IPS-NIHi7 (cell line): ENCODE measurements around the gene CNOT9.
A peak's percentile ranks its signal among the peaks of the same experiment; 100 is the strongest.

ENCODE experiments used
- DNase-seq: peaks from one replicate; pipeline ENCODE4 v3.0.0; 2012; ENCODE audit warnings: mixed read lengths; ENCODE audit errors: extremely low spot score

The CNOT9 gene

DNA sequence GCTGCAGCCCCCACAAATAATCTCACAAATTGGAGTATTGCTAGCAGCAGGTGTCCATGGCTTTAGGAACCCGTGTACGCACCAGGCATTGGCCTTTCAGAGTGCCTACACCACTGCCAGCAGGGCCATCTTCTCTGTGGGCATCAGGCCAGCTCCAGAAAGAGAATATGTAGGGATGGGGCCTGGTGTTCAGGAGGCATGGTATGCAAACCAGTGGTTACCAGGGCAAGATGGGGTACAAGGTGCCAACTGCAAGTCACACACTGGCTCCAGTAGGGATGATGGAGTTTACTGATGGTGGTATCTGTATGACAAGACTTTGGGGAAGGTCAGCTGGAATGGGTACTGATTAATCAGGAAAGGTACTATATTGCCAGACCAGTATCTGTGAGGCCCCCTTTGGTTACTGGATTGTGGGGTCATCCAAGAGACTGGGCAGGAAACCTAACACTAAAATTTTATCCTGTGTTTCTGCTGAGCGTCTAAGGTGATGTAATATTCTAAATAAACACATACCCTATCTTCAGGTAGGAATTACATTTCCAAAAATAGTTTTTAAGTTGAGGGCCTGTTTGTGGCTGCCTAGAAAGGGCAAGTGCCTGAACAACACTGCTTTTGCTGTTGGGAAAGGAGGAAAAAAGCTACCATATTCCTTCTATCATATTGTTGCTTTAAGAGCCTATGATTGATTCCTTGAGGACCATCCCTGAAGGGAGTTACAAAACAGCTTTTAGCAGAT lies 9.0 kb downstream of the CNOT9 start:
- DNase-seq = no peak

DNA sequence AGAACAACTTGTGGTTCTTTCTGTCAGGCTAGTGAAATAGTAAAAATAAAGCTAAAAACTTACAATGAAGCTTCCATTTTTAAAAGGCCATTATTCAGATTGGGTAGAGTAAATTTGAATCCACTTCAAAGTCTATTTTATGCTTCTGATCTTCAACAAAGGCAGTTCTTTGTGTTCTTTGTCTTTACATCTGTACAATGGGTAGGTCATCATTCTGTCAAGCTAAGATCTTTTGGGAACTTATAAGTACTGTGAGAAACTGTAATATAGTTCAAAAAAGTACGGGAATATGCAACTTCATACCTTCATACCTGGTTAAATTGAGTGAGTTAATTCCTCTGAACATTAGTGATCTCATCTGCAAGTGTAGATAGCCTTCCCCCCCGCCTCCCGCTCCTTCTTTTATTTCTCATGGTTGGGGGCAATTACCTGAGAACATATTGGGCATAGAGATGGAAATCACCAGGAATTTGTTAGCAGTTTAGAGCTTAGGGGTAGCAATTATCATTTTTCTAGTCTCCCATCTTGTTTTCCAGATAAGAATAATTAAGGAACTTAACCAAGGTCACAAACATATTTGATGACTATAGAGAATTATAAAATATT lies 9.7 kb downstream of the CNOT9 start:
- DNase-seq = no peak

DNA sequence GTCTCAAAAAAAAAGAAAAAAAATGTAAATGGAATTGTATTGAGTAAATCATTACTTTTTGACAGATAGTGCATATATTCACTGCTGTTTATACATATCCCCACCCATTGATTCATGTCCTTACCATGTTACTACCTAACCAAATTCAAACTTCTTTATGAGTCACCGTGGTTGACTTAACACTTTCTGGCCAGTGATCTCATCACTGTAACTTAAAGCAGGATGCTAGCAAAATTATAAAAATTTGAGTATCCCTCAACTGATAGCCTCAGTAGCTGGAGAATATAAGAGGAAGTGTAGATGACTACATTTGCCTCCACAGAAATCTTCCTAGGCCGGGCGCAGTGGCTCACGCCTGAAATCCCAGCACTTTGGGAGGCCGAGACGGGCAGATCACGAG lies 13.4 kb downstream of the CNOT9 start:
- no peak for DNase-seq

DNA sequence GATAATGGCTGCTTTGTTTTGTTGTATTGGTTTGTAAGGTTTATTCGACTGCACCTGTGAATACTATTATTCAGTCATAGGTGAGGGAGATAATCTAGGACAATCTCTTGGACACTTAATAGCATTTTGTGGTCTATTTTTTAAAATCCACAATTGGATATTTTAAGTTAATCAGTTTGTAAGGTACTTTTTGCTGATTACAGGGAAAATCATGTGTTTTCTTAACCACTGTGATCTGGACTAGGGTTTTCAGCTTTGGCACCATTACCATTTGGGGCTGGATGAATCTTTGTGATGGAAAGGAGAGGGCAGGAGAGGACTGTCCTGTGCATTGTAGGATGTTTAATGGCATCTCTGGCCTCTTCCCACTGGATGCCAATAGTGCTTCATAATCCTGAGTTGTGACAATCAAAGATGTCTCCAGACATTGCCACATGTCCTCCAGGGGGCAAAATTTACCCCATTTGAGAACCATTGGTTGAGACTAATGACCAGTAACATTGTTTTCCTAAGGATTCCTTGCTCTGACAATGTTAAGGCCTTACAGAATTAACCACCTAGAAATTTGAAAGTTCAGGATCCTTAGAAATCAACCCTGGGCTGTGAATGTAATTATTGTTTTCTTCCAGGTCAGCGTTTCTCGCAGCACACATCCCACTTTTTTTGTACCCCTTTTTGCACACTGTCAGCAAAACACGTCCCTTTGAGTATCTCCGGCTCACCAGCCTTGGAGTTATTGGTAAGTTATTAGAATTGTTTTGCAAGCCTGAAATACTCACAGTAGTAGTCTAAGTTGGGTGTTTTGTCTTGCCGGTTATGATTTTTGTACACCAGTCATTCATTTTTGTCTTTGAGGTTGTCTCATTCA lies 15.6 kb downstream of the CNOT9 start:
- DNase-seq = no peak

DNA sequence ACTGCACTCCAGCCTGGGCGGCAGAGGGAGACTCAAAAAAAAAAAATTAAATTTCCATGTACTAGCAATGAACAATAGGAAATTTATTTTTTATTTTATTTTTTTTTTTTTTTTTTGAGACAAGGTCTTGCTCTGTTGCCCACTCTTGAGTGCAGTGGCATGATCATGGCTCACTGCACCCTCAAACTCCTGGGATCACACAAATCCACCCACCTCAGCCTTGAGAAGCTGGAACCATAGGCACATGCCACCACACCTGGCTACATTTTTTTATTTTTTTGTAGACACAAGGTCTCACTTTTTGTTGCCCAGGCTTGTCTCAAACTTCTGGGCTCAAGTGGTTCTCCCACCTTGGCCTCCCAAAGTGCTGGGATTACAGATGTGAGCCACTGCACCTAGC lies 16.9 kb downstream of the CNOT9 start:
- DNase-seq = no peak

DNA sequence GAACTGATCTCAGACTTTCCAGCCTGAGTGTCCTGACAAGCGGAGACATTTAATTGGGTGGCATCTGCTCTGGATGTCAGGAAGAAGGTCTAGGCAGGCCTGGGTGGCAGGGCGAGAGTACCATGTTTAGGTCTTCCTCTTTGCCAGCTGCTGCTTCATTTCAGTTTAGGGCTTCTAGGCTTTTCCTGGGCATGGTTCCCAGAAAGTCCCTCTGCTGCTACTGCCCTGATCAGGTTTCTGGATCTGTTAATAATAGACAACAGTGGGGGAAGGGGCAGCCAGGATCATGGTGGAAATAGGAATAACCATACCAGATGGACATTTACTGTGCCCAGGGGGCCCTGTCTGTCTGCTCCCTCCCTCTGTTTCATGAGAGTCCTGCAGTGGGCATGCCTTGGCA lies 36.8 kb downstream of the CNOT9 start:
- DNase-seq = no peak

DNA sequence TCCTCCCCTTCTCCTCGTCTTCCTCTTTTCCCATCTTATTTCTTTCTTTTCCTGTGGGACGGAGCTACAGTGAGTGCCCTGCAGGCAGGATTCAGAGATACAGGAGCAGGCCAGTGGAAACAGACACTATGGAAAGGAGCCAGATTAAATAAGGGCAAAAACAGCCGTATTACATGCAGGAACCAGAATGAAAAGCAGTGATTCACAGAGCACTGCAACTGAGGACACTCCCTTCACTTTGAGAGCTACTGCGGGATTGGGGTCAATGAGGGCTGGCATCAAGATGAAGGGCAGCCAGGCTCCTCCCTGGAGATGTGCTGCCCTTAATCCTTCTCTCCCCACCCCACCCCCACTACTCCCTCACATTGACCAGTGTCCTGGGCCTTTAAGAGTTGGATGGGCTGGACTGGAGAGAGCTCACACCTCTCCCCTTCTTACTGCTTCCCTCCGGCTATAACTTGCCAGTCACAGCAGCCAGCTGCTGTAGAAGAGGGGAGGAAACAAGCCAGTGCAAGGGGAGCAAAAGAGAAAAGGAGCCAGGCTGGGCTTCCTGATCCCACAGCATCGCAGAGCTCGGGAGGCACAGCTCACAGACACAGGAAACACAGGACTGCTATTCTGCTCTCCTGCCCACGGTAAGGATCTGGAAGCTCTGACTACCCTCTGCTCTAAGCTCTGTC lies 38.9 kb downstream of the CNOT9 start, which contains the start of gene PLCD4:
TSS of gene PLCD4 (plus strand) at position 464 of the 680 bp plus-strand sequence. CDS start 7,841 bp downstream, outside the sequence.
- DNase-seq = peak; percentile 27

DNA sequence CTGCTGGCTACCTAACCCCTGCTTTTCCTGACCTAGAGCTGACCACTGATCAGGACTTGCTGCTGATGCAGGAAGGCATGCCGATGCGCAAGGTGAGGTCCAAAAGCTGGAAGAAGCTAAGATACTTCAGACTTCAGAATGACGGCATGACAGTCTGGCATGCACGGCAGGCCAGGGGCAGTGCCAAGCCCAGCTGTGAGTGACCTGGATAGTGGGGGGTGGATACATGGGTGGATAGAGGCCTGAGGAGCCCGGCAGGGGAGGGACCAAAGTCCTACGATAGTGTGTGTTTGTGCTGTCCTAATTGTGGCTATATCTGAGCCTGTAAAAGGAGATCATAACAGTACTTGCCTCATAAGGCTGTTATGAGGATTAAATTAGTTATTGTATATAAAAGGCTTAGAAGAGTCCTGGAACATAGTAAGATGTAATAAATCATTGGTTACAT lies 47.3 kb downstream of the CNOT9 start:
- DNase-seq = no peak

DNA sequence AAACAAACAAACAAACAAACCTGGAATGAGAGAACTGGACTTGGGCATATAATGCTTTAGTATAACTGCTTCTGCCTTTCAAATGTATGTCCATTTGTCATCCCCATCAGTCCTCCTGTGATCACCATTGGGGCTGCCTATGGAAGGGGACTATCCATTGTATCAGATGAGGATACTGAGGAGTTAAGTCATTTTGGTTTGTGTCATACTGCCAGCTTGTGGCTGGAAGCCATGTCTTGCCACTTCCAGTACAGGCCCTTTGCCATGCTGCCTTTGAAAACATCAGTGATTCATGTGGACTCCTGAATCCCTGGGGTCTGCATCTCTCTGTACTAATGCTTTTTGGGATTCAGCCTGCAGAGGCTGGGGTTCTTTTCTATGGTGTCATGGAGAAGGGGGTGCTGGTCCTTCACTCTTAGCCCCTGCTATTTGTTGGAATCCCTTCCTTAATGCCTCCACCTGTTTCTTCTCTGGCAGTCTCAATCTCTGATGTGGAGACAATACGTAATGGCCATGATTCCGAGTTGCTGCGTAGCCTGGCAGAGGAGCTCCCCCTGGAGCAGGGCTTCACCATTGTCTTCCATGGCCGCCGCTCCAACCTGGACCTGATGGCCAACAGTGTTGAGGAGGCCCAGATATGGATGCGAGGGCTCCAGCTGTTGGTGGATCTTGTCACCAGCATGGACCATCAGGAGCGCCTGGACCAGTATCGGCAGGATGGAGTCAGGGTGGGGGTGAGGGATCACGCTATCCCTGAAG lies 49.6 kb downstream of the CNOT9 start:
- no peak for DNase-seq

DNA sequence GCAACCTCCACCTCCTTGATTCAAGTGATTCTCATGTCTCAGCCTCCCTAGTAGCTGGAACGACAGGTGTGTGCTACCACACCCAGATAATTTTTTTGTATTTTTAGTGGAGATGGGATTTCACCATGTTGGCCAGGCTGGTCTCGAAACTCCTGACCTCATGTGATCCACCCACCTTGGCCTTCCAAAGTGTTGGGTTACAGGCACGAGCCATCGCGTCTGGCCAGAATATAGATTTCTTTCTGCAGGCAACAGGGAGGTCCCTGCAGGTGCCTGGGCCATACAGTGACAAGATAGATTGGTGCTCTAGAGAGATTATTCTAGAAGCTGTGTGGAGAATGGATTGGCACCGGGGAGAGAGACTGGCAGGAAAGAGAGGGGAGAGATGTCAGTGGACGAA lies 52.4 kb downstream of the CNOT9 start:
- no peak for DNase-seq

DNA sequence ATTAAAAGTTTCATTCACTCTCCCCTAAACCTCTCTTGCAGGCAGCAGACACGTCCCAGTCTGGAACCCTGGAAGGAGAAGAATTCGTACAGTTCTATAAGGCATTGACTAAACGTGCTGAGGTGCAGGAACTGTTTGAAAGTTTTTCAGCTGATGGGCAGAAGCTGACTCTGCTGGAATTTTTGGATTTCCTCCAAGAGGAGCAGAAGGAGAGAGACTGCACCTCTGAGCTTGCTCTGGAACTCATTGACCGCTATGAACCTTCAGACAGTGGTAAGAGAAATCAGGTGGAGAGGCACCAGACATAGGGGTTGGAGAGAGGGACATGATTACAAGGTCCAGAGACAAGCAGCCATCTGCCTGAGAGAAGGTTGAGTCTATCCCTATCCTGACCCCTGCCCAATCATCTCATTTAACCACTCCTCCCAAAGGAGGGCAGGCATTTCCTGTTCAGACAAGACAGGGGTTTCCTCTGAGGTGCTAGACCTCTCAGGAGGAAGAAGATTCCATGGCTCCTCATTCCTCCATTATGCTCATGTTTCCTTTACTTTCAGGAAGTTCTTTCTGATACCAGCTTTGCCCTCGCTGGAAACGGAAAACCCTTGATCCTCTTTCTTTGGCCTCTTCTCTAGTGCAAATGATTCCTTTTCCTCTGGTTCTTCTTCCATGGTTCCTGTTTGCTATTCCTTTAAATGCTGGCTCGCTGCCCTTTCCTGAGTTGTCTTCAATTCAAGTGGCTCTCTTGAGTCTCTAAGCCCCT lies 54.1 kb downstream of the CNOT9 start:
- no peak for DNase-seq

DNA sequence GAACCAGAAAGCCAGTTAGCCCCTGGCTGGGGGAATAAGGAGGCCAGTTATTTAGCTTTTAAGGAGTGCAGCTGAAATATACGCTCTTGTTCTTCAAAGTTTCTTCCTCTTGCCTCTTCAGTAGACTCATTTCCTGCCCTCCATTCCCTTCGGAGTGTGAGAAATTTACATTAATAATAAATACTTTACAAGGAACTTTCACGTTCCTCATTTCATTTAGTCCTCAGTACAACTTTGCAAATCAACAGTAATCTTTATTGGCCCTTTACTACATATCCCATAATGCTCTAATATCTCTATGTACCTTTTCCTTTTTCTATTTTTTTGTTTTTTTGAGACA lies 54.7 kb downstream of the CNOT9 start:
- no peak for DNase-seq

DNA sequence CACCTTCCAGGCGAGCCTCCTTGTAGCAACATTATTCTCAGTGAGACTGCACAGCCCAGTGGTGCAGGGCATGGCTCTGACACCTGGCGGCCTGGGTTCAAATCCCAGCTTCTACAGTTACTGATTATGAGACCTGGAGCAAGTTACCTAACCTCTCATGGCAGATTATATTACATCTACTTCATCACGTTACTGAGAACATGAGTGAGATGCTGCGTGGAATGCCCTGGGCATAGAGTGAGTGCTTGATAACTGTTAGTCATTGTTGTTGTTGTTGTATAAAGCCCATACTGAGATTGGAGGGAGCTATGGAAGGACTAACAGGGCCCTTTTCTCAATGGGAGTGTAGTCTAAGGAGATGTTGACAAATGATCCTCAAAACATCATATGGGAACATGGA lies 57.7 kb downstream of the CNOT9 start:
- DNase-seq = no peak

DNA sequence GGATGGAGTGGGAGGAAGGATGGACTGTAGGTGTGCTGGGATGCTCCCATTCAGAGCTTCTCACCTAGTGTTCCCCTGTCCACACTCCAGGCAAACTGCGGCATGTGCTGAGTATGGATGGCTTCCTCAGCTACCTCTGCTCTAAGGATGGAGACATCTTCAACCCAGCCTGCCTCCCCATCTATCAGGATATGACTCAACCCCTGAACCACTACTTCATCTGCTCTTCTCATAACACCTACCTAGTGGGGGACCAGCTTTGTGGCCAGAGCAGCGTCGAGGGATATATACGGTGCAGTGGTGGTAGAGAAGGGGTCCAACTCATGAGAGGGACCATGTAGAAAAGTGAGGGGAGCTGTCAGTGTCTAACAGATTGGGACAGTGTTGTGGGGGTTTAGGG lies 59.3 kb downstream of the CNOT9 start:
- DNase-seq = no peak

DNA sequence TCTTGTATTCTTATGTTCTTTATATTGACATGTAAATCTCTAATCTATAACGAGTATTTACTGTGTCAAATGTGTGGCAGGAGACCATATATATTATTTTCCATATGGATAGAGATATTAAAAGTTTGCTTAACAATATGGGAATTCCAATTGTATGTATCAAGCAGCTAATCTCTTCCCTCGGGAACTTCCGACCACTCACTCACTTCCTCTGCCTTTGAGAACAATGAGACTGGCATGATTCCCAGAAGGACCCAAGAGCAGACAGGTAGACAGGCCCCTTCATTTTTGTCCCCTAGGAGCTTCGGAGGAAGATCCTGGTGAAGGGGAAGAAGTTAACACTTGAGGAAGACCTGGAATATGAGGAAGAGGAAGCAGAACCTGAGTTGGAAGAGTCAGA lies 63.2 kb downstream of the CNOT9 start:
- DNase-seq = no peak

DNA sequence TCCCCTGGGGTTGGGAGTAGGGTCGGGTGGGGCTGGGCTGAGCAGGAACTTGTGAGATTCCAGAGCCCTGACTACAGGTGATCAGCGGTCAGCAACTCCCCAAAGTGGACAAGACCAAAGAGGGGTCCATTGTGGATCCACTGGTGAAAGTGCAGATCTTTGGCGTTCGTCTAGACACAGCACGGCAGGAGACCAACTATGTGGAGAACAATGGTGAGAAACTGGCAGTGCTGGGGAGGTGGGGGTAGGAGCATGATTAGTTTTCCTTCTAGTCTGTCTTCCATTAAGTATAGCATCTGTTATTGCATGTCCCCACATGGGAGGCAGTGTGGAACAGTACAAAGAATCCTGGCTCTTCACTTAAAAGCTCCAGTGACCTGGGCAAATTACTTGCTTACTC lies 67.1 kb downstream of the CNOT9 start:
- no peak for DNase-seq

DNA sequence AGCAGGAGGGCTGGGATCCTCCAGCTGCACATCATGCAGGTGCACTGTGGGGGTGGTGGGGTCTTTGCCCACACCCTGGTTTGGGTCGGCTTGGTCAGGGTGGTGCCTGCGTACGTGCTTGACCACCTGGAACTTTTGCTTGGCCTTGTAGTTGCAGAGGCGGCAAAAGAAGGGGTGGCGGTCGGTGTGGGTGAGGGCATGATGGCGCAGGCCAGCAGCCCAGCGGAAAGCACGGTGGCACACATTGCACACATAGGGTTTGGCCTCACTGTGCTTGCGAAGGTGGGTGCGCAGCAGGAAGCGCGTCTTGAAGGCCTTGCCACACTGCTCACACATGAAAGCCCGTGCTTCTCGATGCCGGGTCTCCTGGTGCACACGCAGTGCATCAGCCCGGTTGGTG lies 69.7 kb downstream of the CNOT9 start:
- DNase-seq = no peak

DNA sequence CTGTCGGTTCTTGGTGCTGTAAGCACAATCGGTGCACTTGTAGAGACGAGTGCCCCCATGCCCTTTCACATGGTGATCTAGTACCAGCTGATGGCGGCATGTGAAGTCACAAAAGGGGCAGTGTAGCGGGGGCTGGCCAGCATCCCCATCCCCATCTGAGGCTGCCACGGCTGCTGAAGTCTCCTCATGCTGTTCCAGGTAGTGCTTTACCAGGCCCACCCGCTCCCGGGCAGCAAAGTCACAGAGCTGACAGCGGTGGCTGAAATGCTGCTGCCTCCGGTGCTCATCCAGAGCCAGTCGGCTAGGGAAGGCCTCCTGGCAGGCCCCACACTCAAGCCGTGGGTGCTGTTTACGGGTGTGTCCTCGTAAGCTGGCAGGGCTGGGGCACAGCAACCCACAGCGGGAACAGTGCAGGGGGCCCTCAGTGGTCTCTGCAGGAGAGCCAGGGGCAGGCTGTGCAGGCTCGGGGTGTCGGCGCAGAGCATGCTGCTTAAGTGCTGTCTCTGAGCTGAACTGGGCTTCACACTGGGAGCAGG lies 73.5 kb downstream of the CNOT9 start:
- DNase-seq = no peak

DNA sequence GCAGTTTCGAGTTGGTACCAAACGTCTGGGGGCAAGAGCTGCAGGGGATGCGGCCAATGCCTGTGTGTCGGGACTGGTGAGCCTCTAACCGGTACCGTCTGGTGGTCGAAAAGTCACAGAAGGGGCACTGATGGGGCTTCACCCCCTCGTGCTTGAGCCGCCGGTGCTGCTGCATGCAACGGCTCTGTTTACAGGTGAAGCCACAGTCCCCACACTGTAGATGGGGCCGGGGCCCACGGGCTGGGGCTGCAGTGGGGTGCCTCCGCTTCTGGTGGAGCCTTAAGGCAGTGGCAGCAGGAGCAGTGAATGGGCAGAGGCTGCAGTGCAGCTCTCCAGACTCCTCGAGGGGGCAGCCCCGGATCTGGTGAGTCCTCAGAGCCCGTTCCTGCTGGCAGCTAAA lies 74.1 kb downstream of the CNOT9 start:
- no peak for DNase-seq

DNA sequence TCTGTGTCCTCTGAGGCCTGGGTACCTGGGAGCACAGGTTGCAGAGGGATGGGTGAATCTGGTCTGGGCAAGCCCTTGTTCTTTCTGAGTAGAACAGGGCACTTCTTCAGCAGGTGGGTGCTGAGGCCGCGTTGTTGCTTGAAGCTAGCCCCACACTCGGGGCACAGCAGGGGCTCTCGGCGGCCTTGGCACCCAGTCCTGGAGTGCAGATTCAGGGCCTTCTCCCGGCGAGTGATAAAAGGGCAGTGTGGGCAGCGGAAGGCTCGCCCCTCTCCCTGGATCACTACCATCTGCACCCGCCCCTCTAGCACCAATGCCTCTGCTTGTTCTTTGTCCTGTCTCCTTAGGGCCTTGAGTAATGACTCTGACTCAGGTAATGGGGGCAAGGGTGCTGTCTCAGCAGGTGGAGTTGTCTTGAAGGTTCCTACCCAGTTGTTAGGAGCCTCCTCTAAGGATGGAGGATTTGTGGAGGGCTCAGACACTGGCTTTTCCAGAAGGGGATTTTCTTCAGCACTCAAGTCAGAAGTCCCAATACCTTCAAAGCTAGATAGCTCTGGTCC lies 75.2 kb downstream of the CNOT9 start:
- DNase-seq = no peak
